ENCODE measurements around the gene LRAT.
"Not testable (repeated sequence)": the region's sequence is repeated elsewhere in the genome, so short reads cannot be mapped to it uniquely, and the experiment has no call there.

LRAT gene

GRCh38 chr4:154743683-154744340 lies at the start of gene LRAT:
TSS of gene LRAT (plus strand) at chr4:154744000. CDS start at chr4:154744327, 327 bp downstream.
- no peak for DNase-seq (ENCODE audit: low spot score)

GRCh38 chr4:154707877-154708276 lies 35.9 kb upstream of the LRAT start:
- DNase-seq (ENCODE audit: low spot score), result peak; percentile 14

GRCh38 chr4:154709550-154709949 lies 34.2 kb upstream of the LRAT start:
- no peak for DNase-seq (ENCODE audit: low spot score)

- DNase-seq (ENCODE audit: low spot score), result no peak
Measured at GRCh38 chr4:154711522-154711921, 32.3 kb upstream of the LRAT start.

GRCh38 chr4:154714339-154715040 lies 29.3 kb upstream of the LRAT start:
- no peak for DNase-seq (ENCODE audit: low spot score)

- DNase-seq (ENCODE audit: low spot score), result peak; percentile 58
Measured at GRCh38 chr4:154719087-154719486, 24.7 kb upstream of the LRAT start.

- peak; percentile 45 for DNase-seq (ENCODE audit: low spot score)
Measured at GRCh38 chr4:154720123-154720522, 23.7 kb upstream of the LRAT start.

GRCh38 chr4:154720618-154721267 lies 23.1 kb upstream of the LRAT start:
- no peak for DNase-seq (ENCODE audit: low spot score)

GRCh38 chr4:154722262-154722661 lies 21.5 kb upstream of the LRAT start:
- DNase-seq (ENCODE audit: low spot score), result no peak

GRCh38 chr4:154723601-154724000 lies 20.2 kb upstream of the LRAT start:
- not testable (repeated sequence) for DNase-seq (ENCODE audit: low spot score)

GRCh38 chr4:154727540-154727939 lies 16.3 kb upstream of the LRAT start:
- no peak for DNase-seq (ENCODE audit: low spot score)

- peak; percentile 15 for DNase-seq (ENCODE audit: low spot score)
Measured at GRCh38 chr4:154731756-154732155, 12.0 kb upstream of the LRAT start.

GRCh38 chr4:154732669-154733068 lies 11.1 kb upstream of the LRAT start:
- DNase-seq (ENCODE audit: low spot score), result no peak

GRCh38 chr4:154736770-154737169 lies 7.0 kb upstream of the LRAT start:
- DNase-seq (ENCODE audit: low spot score), result no peak

GRCh38 chr4:154738426-154738825 lies 5.4 kb upstream of the LRAT start:
- peak; percentile 17 for DNase-seq (ENCODE audit: low spot score)

GRCh38 chr4:154739111-154739510 lies 4.7 kb upstream of the LRAT start:
- no peak for DNase-seq (ENCODE audit: low spot score)

- no peak for DNase-seq (ENCODE audit: low spot score)
Measured at GRCh38 chr4:154740462-154740861, 3.3 kb upstream of the LRAT start.

GRCh38 chr4:154741131-154741665 lies 2.6 kb upstream of the LRAT start:
- no peak for DNase-seq (ENCODE audit: low spot score)

- DNase-seq (ENCODE audit: low spot score), result no peak
Measured at GRCh38 chr4:154741922-154742850, 1.6 kb upstream of the LRAT start.

GRCh38 chr4:154744341-154744926 lies 634 bp downstream of the LRAT start:
- DNase-seq (ENCODE audit: low spot score), result no peak

GRCh38 chr4:154757713-154758112 lies 13.9 kb downstream of the LRAT start:
- no peak for DNase-seq (ENCODE audit: low spot score)
